Measurements from ENCODE around the gene THADA.

Gene THADA

GRCh38 chr2:43233218-43234212 is 362.3 kb downstream of the THADA start:
- TF ChIP-seq CTCF (IDR thresholded peaks at IDR 0.05) = no peak
- no peak overlapping the region for H3K9ac ChIP-seq
- H3K36me3 ChIP-seq (ENCODE audit: control insufficient read depth, insufficient read depth, low read length) = no peaks in the 10 kb centered on the region
- H3K27ac ChIP-seq = no peak overlapping the region
- no peaks in the 10 kb centered on the region for H3K27me3 ChIP-seq (ENCODE audit: control insufficient read depth, insufficient read depth, low read length)
- H3K4me2 ChIP-seq (ENCODE audit: low read length) = no peak overlapping the region
- no peaks in the 10 kb centered on the region for H3K4me1 ChIP-seq
- H3K4me3 ChIP-seq (ENCODE audit: low read depth, low read length) = no peak overlapping the region
- no peaks in the 10 kb centered on the region for H3K9me3 ChIP-seq (ENCODE audit: control insufficient read depth, low read length)
- H3K79me2 ChIP-seq = no peaks in the 10 kb centered on the region
- H2AFZ ChIP-seq = no peak overlapping the region

GRCh38 chr2:43230951-43231827 is 364.6 kb downstream of the THADA start:
- no peak for TF ChIP-seq CTCF (IDR thresholded peaks at IDR 0.05)
- Histone ChIP-seq H3K4me1 (peaks cover 5% of the 10 kb centered on the region), H3K27ac (no peak overlapping the region), H3K79me2 (no peaks in the 10 kb centered on the region), H3K4me2 (ENCODE audit: low read length) (no peak overlapping the region), H3K27me3 (ENCODE audit: control insufficient read depth, insufficient read depth, low read length) (no peaks in the 10 kb centered on the region), H3K9me3 (ENCODE audit: control insufficient read depth, low read length) (no peaks in the 10 kb centered on the region), H2AFZ (no peak overlapping the region), H3K36me3 (ENCODE audit: control insufficient read depth, insufficient read depth, low read length) (no peaks in the 10 kb centered on the region), H3K9ac (no peak overlapping the region), H3K4me3 (ENCODE audit: low read depth, low read length) (no peak overlapping the region)

GRCh38 chr2:43230351-43230885 is 365.4 kb downstream of the THADA start:
- H3K9ac ChIP-seq = no peak overlapping the region
- H3K27me3 ChIP-seq (ENCODE audit: control insufficient read depth, insufficient read depth, low read length) = no peaks in the 10 kb centered on the region
- H3K4me3 ChIP-seq (ENCODE audit: low read depth, low read length) = no peak overlapping the region
- H3K27ac ChIP-seq = no peak overlapping the region
- no peaks in the 10 kb centered on the region for H3K79me2 ChIP-seq
- peak; percentile 5 for TF ChIP-seq CTCF (IDR thresholded peaks at IDR 0.05)
- no peaks in the 10 kb centered on the region for H3K9me3 ChIP-seq (ENCODE audit: control insufficient read depth, low read length)
- peaks cover 5% of the 10 kb centered on the region for H3K4me1 ChIP-seq
- no peak overlapping the region for H3K4me2 ChIP-seq (ENCODE audit: low read length)
- H2AFZ ChIP-seq = no peak overlapping the region
- H3K36me3 ChIP-seq (ENCODE audit: control insufficient read depth, insufficient read depth, low read length) = no peaks in the 10 kb centered on the region

GRCh38 chr2:43228756-43229659 is 366.8 kb downstream of the THADA start:
- Histone ChIP-seq H3K27me3 (ENCODE audit: control insufficient read depth, insufficient read depth, low read length) (no peaks in the 10 kb centered on the region), H3K9ac (no peak overlapping the region), H2AFZ (no peak overlapping the region), H3K36me3 (ENCODE audit: control insufficient read depth, insufficient read depth, low read length) (no peaks in the 10 kb centered on the region), H3K79me2 (no peaks in the 10 kb centered on the region), H3K4me2 (ENCODE audit: low read length) (no peak overlapping the region), H3K27ac (peak overlapping the region; percentile 84), H3K9me3 (ENCODE audit: control insufficient read depth, low read length) (no peaks in the 10 kb centered on the region), H3K4me1 (peaks cover 5% of the 10 kb centered on the region), H3K4me3 (ENCODE audit: low read depth, low read length) (no peak overlapping the region)
- TF ChIP-seq CTCF (IDR thresholded peaks at IDR 0.05) = no peak

All from parathyroid adenoma (tissue), 2 donors.